Panc1 (cell line): ENCODE results near the gene SDSL. TPM values are rescaled to one million over a fixed set of nuclear protein-coding genes. Genes with fewer than 3 reads are reported as not detected.

Experiments
- ATAC-seq: fragments of 200-7000 bp; cut with Tn5 transposase; 2 replicates; pipeline ENCODE4 v1.9.1; 2020; ENCODE audit warnings: mild to moderate bottlenecking, moderate library complexity
- BruUV-seq: library from RNA; stranded (reverse); fragments of 400-500 nt; replicated peaks from 2 replicates; lab custom pipeline; 2021; lab: Mats Ljungman, UMichigan
- CTCF ChIA-PET: fragments of 300-600 bp; sonication (Branson Sonifier 250); formaldehyde crosslinking; loops from one replicate; lab custom pipeline; 2022; ENCODE audit warnings: antibody characterized with exemption; lab: Charles Lee
- POLR2A ChIA-PET: fragments of 300-600 bp; sonication (Branson Sonifier 250); formaldehyde crosslinking; loops from one replicate; lab custom pipeline; 2022; ENCODE audit warnings: antibody characterized with exemption; lab: Charles Lee
- DNase-seq: peaks from one replicate; pipeline ENCODE4 v3.0.0-alpha.2; 2010; ENCODE audit warnings: low read depth, low spot score
- H3K27ac ChIP-seq: 2 replicates; pipeline ENCODE4 v1.5.1; 2011; ENCODE audit warnings: mild to moderate bottlenecking, low read length, inconsistent platforms
- H3K27me3 ChIP-seq: fragments of 200-500 bp; sonication (Bioruptor generic); 2 replicates; pipeline ENCODE4 v1.6.0; 2014; ENCODE audit warnings: low read length, inconsistent platforms; ENCODE audit not compliant: control insufficient read depth, insufficient read depth
- H3K36me3 ChIP-seq: fragments of 200-500 bp; sonication (Bioruptor generic); 2 replicates; pipeline ENCODE4 v1.5.1; 2014; ENCODE audit warnings: inconsistent platforms, mild to moderate bottlenecking, low read length, moderate library complexity; ENCODE audit not compliant: control insufficient read depth, insufficient read depth
- H3K4me1 ChIP-seq: 2 replicates; pipeline ENCODE4 v1.5.1; 2011; ENCODE audit warnings: inconsistent platforms, mild to moderate bottlenecking, low read length, moderate library complexity; ENCODE audit not compliant: control insufficient read depth, insufficient read depth
- H3K4me3 ChIP-seq, 2 experiments: 2 replicates each; pipeline ENCODE4 v1.5.1; 2011 to 2012; ENCODE audit warnings: low read depth in 2 of 2, low read length in 2 of 2, mild to moderate bottlenecking in 2 of 2, inconsistent platforms in 1 of 2, moderate library complexity in 1 of 2
- H3K9me3 ChIP-seq: fragments of 200-500 bp; sonication (Bioruptor generic); 2 replicates; pipeline ENCODE4 v1.5.1; 2014; ENCODE audit warnings: low read depth, mild to moderate bottlenecking, inconsistent platforms, low read length, moderate library complexity; ENCODE audit not compliant: control insufficient read depth, insufficient read depth
- POLR2AphosphoS5 ChIP-seq: IDR thresholded peaks from 2 replicates; pipeline ENCODE4 v1.6.1; 2012; ENCODE audit warnings: mild to moderate bottlenecking, low read depth, low read length, moderate library complexity
- SIN3A ChIP-seq: IDR thresholded peaks from 2 replicates; pipeline ENCODE4 v1.6.1; 2012; ENCODE audit warnings: low read depth, mild to moderate bottlenecking, low read length, moderate library complexity, borderline replicate concordance; ENCODE audit not compliant: insufficient read depth
- TCF7L2 ChIP-seq: IDR thresholded peaks from 2 replicates; pipeline ENCODE4 v1.6.1; 2011; ENCODE audit warnings: mild to moderate bottlenecking, low read depth, low read length, inconsistent platforms
- in situ Hi-C: cut with HindIII; loops from 2 replicates; pipeline ENCODE4 v1.10.0; 2016; ENCODE audit warnings: low sequenced_read_pairs, low pct_unique_long_range_greater_than_20kb
- intact Hi-C: fragments of 100-400 bp; cut with micrococcal nuclease; formaldehyde crosslinking; loops from one replicate; pipeline ENCODE4 v1.10.0; 2022; ENCODE audit not compliant: unreplicated experiment
- total RNA-seq: library from RNA; stranded (reverse); gene quantifications from one replicate; pipeline ENCODE4 v1.2.1, GENCODE V29; 2021; ENCODE audit not compliant: unreplicated experiment
- TF ChIP-seq, protein P1 (sequence below), 2 experiments: IDR thresholded peaks; 2 replicates each; pipeline ENCODE4 v1.6.1; 2011 to 2012; ENCODE audit warnings: low read depth in 2 of 2, control low read depth in 1 of 2, low read length in 1 of 2, mild to moderate bottlenecking in 1 of 2, moderate library complexity in 1 of 2; ENCODE audit not compliant: insufficient read depth in 1 of 2
- TF ChIP-seq, protein P2 (sequence below): fragments of 450-650 bp; IDR thresholded peaks from 2 replicates; pipeline ENCODE4 v1.5.1; 2017; ENCODE audit warnings: mild to moderate bottlenecking

The SDSL gene
- total RNA-seq, 1 experiment from 2014 or later: 5.8 TPM

DNA sequence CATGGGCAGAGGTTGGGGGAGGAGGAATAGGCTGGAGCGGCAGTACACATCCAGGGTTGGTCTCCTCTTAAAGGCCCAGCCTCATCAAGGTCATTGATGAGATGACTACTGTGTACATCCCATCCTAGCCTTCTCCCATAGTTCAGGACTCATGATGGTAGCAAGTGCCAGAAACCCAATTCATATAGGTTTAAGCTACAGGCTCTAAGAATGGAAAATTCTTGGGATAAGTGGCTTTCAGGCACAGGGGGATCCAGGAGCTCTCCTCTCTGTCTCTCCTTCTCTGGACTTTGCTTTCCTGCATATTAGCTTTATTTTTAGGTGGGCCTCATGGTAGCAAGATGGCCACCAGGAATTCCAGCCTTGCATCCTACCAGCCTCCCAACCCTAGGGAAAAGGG lies 6.3 kb downstream of the SDSL start:
- no peak for DNase-seq
- POLR2A ChIA-PET: no interaction called here
- Histone ChIP-seq H3K4me1 (no peaks in the 10 kb centered on the region), H3K9me3 (no peaks in the 10 kb centered on the region), H3K36me3 (no peaks in the 10 kb centered on the region), H3K27ac (no peak overlapping the region), H3K27me3 (no peaks in the 10 kb centered on the region), H3K4me3 (no peak overlapping the region)
- no TSS peak for BruUV-seq
- in situ Hi-C loops: no loop called here
- CTCF ChIA-PET: no interaction called here
- no peak for ATAC-seq
- intact Hi-C loops: no loop called here
- TF ChIP-seq TCF7L2 (no peak), SIN3A (no peak), POLR2AphosphoS5 (no peak)
- TF ChIP-seq, protein P1, sequence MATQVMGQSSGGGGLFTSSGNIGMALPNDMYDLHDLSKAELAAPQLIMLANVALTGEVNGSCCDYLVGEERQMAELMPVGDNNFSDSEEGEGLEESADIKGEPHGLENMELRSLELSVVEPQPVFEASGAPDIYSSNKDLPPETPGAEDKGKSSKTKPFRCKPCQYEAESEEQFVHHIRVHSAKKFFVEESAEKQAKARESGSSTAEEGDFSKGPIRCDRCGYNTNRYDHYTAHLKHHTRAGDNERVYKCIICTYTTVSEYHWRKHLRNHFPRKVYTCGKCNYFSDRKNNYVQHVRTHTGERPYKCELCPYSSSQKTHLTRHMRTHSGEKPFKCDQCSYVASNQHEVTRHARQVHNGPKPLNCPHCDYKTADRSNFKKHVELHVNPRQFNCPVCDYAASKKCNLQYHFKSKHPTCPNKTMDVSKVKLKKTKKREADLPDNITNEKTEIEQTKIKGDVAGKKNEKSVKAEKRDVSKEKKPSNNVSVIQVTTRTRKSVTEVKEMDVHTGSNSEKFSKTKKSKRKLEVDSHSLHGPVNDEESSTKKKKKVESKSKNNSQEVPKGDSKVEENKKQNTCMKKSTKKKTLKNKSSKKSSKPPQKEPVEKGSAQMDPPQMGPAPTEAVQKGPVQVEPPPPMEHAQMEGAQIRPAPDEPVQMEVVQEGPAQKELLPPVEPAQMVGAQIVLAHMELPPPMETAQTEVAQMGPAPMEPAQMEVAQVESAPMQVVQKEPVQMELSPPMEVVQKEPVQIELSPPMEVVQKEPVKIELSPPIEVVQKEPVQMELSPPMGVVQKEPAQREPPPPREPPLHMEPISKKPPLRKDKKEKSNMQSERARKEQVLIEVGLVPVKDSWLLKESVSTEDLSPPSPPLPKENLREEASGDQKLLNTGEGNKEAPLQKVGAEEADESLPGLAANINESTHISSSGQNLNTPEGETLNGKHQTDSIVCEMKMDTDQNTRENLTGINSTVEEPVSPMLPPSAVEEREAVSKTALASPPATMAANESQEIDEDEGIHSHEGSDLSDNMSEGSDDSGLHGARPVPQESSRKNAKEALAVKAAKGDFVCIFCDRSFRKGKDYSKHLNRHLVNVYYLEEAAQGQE (IDR thresholded peaks at IDR 0.05; ENCODE audit: insufficient read depth in 1 of 2, low read depth in 2 of 2, low read length in 1 of 2): no peak
- TF ChIP-seq, protein P2, sequence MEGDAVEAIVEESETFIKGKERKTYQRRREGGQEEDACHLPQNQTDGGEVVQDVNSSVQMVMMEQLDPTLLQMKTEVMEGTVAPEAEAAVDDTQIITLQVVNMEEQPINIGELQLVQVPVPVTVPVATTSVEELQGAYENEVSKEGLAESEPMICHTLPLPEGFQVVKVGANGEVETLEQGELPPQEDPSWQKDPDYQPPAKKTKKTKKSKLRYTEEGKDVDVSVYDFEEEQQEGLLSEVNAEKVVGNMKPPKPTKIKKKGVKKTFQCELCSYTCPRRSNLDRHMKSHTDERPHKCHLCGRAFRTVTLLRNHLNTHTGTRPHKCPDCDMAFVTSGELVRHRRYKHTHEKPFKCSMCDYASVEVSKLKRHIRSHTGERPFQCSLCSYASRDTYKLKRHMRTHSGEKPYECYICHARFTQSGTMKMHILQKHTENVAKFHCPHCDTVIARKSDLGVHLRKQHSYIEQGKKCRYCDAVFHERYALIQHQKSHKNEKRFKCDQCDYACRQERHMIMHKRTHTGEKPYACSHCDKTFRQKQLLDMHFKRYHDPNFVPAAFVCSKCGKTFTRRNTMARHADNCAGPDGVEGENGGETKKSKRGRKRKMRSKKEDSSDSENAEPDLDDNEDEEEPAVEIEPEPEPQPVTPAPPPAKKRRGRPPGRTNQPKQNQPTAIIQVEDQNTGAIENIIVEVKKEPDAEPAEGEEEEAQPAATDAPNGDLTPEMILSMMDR: no peak

DNA sequence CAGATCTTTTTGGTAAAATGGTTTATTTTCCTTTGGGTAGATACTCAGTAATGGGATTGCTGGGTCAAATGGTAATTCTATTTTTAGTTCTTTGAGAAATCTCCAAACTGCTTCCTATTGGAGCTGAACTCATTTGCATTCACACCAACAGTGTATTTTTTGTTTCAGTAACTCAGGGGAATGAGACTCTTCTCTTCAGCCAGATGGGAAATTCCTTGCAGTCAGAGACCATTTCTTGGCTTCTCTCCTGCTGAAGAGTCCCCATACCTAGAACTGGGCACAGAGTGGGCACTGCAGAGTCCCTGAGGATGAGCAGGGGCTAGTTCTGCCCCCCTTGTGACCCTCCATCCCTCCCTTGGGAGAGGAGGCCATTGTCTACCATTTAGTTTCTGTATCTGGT lies 10.8 kb downstream of the SDSL start:
- in situ Hi-C loops: no loop called here
- H3K36me3 ChIP-seq: no peaks in the 10 kb centered on the region
- TF ChIP-seq TCF7L2 (no peak), POLR2AphosphoS5 (no peak), SIN3A (no peak)
- TF ChIP-seq, protein P1 (IDR thresholded peaks at IDR 0.05; ENCODE audit: insufficient read depth in 1 of 2, low read depth in 2 of 2, low read length in 1 of 2): no peak
- TF ChIP-seq, protein P2: no peak
- no peak for DNase-seq
- ATAC-seq: no peak
- ChIA-PET POLR2A (no interaction called here), CTCF (no interaction called here)
- H3K27me3 ChIP-seq: no peaks in the 10 kb centered on the region
- no peaks in the 10 kb centered on the region for H3K9me3 ChIP-seq
- H3K4me3 ChIP-seq: no peak overlapping the region
- BruUV-seq: no TSS peak
- no peaks in the 10 kb centered on the region for H3K4me1 ChIP-seq
- intact Hi-C loops: no loop called here
- H3K27ac ChIP-seq: no peak overlapping the region
